ENCODE measurements around the gene FMNL3.

GRCh38 chr12:49609059-49609874, 97.9 kb downstream of the FMNL3 start:
- TF ChIP-seq CTCF (IDR thresholded peaks at IDR 0.05) (no peak), POLR2AphosphoS5 (IDR thresholded peaks at IDR 0.05) (no peak), POLR2A (IDR thresholded peaks at IDR 0.05) (no peak), EP300 (IDR thresholded peaks at IDR 0.05) (no peak)
